ENCODE data around the gene PIK3C3. TPM values are rescaled to one million over a fixed set of nuclear protein-coding genes. Genes with fewer than 3 reads are reported as not detected.

The PIK3C3 gene
- total RNA-seq, 2 donors from 2014 or later = 51.2 to 72.1 TPM

DNA sequence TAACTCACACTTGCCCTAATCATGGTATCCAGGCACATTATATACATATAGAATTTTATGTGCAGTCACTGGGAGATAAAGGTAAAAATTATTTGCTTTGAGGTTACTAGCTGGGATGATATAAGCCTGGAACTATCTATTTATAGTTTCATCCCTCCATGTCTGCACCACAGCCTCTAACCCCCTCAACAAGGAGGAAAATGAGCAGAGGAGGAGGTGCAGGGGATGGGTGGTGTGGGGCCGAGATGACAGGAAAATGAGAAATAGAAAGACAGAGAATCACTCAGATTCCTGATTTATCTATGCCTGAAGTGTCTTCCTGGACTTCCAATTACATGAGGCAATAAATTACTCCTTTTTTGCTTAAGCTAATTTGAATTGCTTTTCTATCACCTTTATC, 145.2 kb downstream of the PIK3C3 start:
- Histone ChIP-seq H3K27me3 (replicated peaks; ENCODE audit: insufficient read depth) (no peaks in the 10 kb centered on the region), H3K4me3 (no peak overlapping the region), H3K9me3 (no peaks in the 10 kb centered on the region), H3K4me1 (ENCODE audit: control insufficient read depth in 1 of 2, low read depth in 2 of 2) (no peaks in the 10 kb centered on the region), H3K27ac (no peak overlapping the region), H3K36me3 (no peaks in the 10 kb centered on the region)
- TF ChIP-seq, protein P1, sequence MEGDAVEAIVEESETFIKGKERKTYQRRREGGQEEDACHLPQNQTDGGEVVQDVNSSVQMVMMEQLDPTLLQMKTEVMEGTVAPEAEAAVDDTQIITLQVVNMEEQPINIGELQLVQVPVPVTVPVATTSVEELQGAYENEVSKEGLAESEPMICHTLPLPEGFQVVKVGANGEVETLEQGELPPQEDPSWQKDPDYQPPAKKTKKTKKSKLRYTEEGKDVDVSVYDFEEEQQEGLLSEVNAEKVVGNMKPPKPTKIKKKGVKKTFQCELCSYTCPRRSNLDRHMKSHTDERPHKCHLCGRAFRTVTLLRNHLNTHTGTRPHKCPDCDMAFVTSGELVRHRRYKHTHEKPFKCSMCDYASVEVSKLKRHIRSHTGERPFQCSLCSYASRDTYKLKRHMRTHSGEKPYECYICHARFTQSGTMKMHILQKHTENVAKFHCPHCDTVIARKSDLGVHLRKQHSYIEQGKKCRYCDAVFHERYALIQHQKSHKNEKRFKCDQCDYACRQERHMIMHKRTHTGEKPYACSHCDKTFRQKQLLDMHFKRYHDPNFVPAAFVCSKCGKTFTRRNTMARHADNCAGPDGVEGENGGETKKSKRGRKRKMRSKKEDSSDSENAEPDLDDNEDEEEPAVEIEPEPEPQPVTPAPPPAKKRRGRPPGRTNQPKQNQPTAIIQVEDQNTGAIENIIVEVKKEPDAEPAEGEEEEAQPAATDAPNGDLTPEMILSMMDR (IDR thresholded peaks at IDR 0.05) = no peak
- DNase-seq (ENCODE audit: low spot score) = no peak
- ATAC-seq (ENCODE audit: insufficient number of reproducible peaks, low FRiP score, low read depth) = no peak

DNA sequence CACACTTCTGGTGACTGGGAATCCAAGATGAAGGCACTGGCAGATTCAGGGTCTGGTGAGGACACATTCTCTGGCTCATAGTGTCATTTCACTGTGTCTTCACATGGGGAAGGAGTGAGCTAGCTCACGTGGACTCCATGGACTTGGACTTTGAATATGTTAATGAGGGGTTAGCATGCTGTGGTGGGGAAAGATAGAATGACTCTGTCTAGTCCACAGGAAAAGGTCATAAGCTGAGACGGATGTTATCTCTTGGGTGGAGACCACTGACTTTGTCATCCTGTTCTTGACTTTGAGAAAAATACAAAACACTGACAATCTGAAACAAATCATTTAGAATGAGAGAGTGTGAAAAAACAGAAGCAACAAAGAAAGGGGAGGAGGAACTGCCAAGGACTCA, 145.9 kb downstream of the PIK3C3 start:
- Histone ChIP-seq H3K36me3 (no peaks in the 10 kb centered on the region), H3K4me1 (ENCODE audit: control insufficient read depth in 1 of 2, low read depth in 2 of 2) (no peaks in the 10 kb centered on the region), H3K9me3 (no peaks in the 10 kb centered on the region), H3K4me3 (no peak overlapping the region), H3K27ac (no peak overlapping the region), H3K27me3 (replicated peaks; ENCODE audit: insufficient read depth) (no peaks in the 10 kb centered on the region)
- TF ChIP-seq, protein P1 (IDR thresholded peaks at IDR 0.05) = no peak
- no peak for ATAC-seq (ENCODE audit: insufficient number of reproducible peaks, low FRiP score, low read depth)
- DNase-seq (ENCODE audit: low spot score) = no peak

DNA sequence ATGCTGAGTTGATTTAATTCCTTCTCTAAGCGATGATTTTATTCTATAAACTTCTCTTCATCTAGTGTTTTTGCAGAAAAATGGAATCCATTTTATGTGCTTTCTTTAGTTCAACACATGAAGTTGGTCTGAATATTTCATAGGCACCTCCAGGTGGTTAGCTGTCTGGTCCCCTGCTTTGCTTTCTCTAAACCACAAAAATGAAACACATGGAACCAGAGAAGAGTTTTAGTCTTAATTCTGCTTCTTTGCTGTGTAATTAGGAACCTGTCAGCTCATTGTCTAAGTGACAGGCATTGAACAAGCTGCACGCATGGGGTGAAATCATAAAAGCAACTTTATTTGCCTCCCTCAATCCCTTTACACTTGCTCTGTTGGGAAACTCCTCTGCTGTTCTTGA, 150.4 kb downstream of the PIK3C3 start:
- Histone ChIP-seq H3K4me3 (no peak overlapping the region), H3K9me3 (no peaks in the 10 kb centered on the region), H3K36me3 (no peaks in the 10 kb centered on the region), H3K27ac (no peak overlapping the region), H3K4me1 (ENCODE audit: control insufficient read depth in 1 of 2, low read depth in 2 of 2) (no peaks in the 10 kb centered on the region), H3K27me3 (replicated peaks; ENCODE audit: insufficient read depth) (no peaks in the 10 kb centered on the region)
- DNase-seq (ENCODE audit: low spot score) (no peak), ATAC-seq (ENCODE audit: insufficient number of reproducible peaks, low FRiP score, low read depth) (no peak)
- TF ChIP-seq, protein P1 (IDR thresholded peaks at IDR 0.05) = no peak

DNA sequence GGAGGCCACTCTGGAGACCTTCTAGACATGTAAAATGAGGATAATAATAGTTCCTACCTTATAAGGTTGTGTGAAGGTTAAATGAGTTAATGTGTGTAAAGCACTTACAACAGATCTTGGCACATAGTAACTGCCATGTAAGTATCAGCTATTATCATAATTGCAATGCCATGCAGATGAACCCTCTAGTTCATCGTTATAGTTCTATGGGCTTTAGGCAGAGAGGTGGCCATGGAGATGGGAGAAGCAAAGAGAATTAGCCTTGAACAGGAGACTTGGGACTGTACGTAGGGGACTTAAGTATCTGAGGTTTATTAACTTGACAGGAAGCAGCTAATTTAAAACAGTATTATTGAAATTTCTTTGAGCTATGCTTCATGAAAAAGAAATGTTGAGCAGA, 151.8 kb downstream of the PIK3C3 start:
- no peak for DNase-seq (ENCODE audit: low spot score)
- Histone ChIP-seq H3K9me3 (no peaks in the 10 kb centered on the region), H3K4me1 (ENCODE audit: control insufficient read depth in 1 of 2, low read depth in 2 of 2) (no peaks in the 10 kb centered on the region), H3K27ac (no peak overlapping the region), H3K36me3 (no peaks in the 10 kb centered on the region), H3K27me3 (replicated peaks; ENCODE audit: insufficient read depth) (no peaks in the 10 kb centered on the region), H3K4me3 (no peak overlapping the region)
- no peak for ATAC-seq (ENCODE audit: insufficient number of reproducible peaks, low FRiP score, low read depth)
- TF ChIP-seq, protein P1 (IDR thresholded peaks at IDR 0.05) = no peak

DNA sequence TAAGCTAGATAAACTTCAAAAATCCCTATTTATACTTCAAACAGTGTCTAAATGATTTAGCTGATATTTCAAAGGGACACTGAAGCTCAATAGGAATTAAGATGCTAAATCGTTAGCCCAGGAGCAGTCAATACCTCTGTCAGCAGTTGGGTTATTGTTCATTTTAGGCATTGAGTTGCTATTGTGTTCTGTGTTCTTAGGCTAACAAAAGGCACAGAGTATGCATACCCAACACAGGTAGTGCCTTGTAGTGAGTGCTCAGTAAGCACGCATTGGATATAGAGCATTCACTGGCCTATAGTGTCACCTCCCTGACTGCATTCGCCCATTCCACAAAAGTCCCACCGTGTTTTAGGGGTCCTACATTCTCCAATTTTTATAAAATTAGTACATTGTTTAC, 152.3 kb downstream of the PIK3C3 start:
- Histone ChIP-seq H3K4me1 (ENCODE audit: control insufficient read depth in 1 of 2, low read depth in 2 of 2) (no peaks in the 10 kb centered on the region), H3K36me3 (no peaks in the 10 kb centered on the region), H3K4me3 (no peak overlapping the region), H3K27me3 (replicated peaks; ENCODE audit: insufficient read depth) (no peaks in the 10 kb centered on the region), H3K27ac (no peak overlapping the region), H3K9me3 (no peaks in the 10 kb centered on the region)
- DNase-seq (ENCODE audit: low spot score) (no peak), ATAC-seq (ENCODE audit: insufficient number of reproducible peaks, low FRiP score, low read depth) (no peak)
- TF ChIP-seq, protein P1 (IDR thresholded peaks at IDR 0.05) = no peak
